ENCODE measurements around the gene KRTAP12-3. TPM values are rescaled to one million over a fixed set of nuclear protein-coding genes. Genes with fewer than 3 reads are reported as not detected.
"Not testable (repeated sequence)": the region's sequence is repeated elsewhere in the genome, so short reads cannot be mapped to it uniquely, and the experiment has no call there.

KRTAP12-3 gene
- total RNA-seq, 2 experiments from 2014 or later = not detected

DNA sequence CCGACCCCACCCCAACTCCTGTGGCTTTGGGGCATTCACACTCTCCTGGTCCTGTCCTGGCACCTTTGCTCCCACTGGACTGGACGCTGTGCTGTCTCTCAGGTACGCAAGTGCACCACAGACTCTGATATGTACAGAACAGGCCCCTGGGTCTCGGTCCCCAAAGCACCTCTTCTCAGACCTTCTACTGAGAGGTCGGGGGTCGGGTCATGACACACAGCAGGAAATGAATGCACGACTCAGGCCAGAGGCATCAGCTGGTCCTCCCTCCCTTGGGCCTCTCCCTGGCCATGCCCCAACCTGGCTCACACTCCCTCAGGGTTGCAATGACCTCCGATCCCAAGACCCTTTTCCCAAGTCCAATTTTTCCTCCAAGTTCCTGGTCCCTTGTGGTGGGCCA is 37.5 kb downstream of the KRTAP12-3 start:
- CTCF ChIA-PET (ENCODE audit: unreplicated experiment) = no interaction called here
- POLR2A ChIA-PET = no interaction called here

GRCh38 chr21:44695641-44696040 is 37.9 kb downstream of the KRTAP12-3 start:
- no peak for TF ChIP-seq EZH2phosphoT487 (IDR thresholded peaks at IDR 0.05; ENCODE audit: borderline replicate concordance, low read depth, low read length)
- TF ChIP-seq, protein P1, sequence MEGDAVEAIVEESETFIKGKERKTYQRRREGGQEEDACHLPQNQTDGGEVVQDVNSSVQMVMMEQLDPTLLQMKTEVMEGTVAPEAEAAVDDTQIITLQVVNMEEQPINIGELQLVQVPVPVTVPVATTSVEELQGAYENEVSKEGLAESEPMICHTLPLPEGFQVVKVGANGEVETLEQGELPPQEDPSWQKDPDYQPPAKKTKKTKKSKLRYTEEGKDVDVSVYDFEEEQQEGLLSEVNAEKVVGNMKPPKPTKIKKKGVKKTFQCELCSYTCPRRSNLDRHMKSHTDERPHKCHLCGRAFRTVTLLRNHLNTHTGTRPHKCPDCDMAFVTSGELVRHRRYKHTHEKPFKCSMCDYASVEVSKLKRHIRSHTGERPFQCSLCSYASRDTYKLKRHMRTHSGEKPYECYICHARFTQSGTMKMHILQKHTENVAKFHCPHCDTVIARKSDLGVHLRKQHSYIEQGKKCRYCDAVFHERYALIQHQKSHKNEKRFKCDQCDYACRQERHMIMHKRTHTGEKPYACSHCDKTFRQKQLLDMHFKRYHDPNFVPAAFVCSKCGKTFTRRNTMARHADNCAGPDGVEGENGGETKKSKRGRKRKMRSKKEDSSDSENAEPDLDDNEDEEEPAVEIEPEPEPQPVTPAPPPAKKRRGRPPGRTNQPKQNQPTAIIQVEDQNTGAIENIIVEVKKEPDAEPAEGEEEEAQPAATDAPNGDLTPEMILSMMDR (conservative IDR thresholded peaks at IDR 0.05; ENCODE audit: low read length) = no peak
- intact Hi-C loops (cut with micrococcal nuclease; ENCODE audit: unreplicated experiment) = no loop called here
- no peaks in the 10 kb centered on the region for H3K79me2 ChIP-seq (ENCODE audit: insufficient read depth, low read depth, low read length)
- no peak overlapping the region for H3K4me2 ChIP-seq (ENCODE audit: low read length)
- BruUV-seq (replicated peaks) = no TSS peak
- CTCF ChIA-PET (ENCODE audit: unreplicated experiment) = no interaction called here
- POLR2A ChIA-PET = no interaction called here
- H4K20me1 ChIP-seq (ENCODE audit: insufficient read depth, low read length) = no peaks in the 10 kb centered on the region
- DNase-seq (ENCODE audit: low spot score) = no peak
- H3K4me1 ChIP-seq (ENCODE audit: insufficient read depth, low read length, poor library complexity, severe bottlenecking) = no peaks in the 10 kb centered on the region
- 0 out of 2 replicates have a peak, but pooled peaks cover 4% of the 10 kb centered on the region for H3K9me3 ChIP-seq (ENCODE audit: low read length)
- H3K4me3 ChIP-seq (ENCODE audit: low read depth, low read length, poor library complexity, severe bottlenecking) = no peak overlapping the region
- H2AFZ ChIP-seq (ENCODE audit: low read length) = no peak overlapping the region
- H3K9me2 ChIP-seq (ENCODE audit: insufficient read depth, low read length) = no peaks in the 10 kb centered on the region
- no peak overlapping the region for H3K27ac ChIP-seq (ENCODE audit: low read depth, low read length, poor library complexity, severe bottlenecking)
- H3K36me3 ChIP-seq (ENCODE audit: insufficient read depth, low read length) = no peaks in the 10 kb centered on the region

More for the DNA sequence above, 37.5 kb downstream of the KRTAP12-3 start:
- no peak for DNase-seq (ENCODE audit: low spot score)
- intact Hi-C loops (cut with micrococcal nuclease; ENCODE audit: unreplicated experiment) = no loop called here
- no peaks in the 10 kb centered on the region for H3K79me2 ChIP-seq (ENCODE audit: insufficient read depth, low read depth, low read length)
- no peaks in the 10 kb centered on the region for H3K9me2 ChIP-seq (ENCODE audit: insufficient read depth, low read length)
- BruUV-seq (replicated peaks) = no TSS peak
- H4K20me1 ChIP-seq (ENCODE audit: insufficient read depth, low read length) = no peaks in the 10 kb centered on the region
- 0 out of 2 replicates have a peak, but pooled peaks cover 4% of the 10 kb centered on the region for H3K9me3 ChIP-seq (ENCODE audit: low read length)
- H3K4me3 ChIP-seq (ENCODE audit: low read depth, low read length, poor library complexity, severe bottlenecking) = no peak overlapping the region
- H3K36me3 ChIP-seq (ENCODE audit: insufficient read depth, low read length) = no peaks in the 10 kb centered on the region
- H3K4me1 ChIP-seq (ENCODE audit: insufficient read depth, low read length, poor library complexity, severe bottlenecking) = no peaks in the 10 kb centered on the region
- TF ChIP-seq EZH2phosphoT487 (IDR thresholded peaks at IDR 0.05; ENCODE audit: borderline replicate concordance, low read depth, low read length) = no peak
- TF ChIP-seq, protein P1 (conservative IDR thresholded peaks at IDR 0.05; ENCODE audit: low read length) = no peak
- no peak overlapping the region for H3K27ac ChIP-seq (ENCODE audit: low read depth, low read length, poor library complexity, severe bottlenecking)
- no peak overlapping the region for H2AFZ ChIP-seq (ENCODE audit: low read length)
- no peak overlapping the region for H3K4me2 ChIP-seq (ENCODE audit: low read length)

GRCh38 chr21:44696572-44696971 is 38.8 kb downstream of the KRTAP12-3 start:
- Histone ChIP-seq H4K20me1 (ENCODE audit: insufficient read depth, low read length) (no peaks in the 10 kb centered on the region), H3K9me3 (ENCODE audit: low read length) (0 out of 2 replicates have a peak, but pooled peaks cover 4% of the 10 kb centered on the region), H3K36me3 (ENCODE audit: insufficient read depth, low read length) (no peaks in the 10 kb centered on the region), H3K9me2 (ENCODE audit: insufficient read depth, low read length) (no peaks in the 10 kb centered on the region), H3K27ac (ENCODE audit: low read depth, low read length, poor library complexity, severe bottlenecking) (no peak overlapping the region), H3K79me2 (ENCODE audit: insufficient read depth, low read depth, low read length) (no peaks in the 10 kb centered on the region), H2AFZ (ENCODE audit: low read length) (no peak overlapping the region), H3K4me2 (ENCODE audit: low read length) (no peak overlapping the region), H3K4me3 (ENCODE audit: low read depth, low read length, poor library complexity, severe bottlenecking) (no peak overlapping the region), H3K4me1 (ENCODE audit: insufficient read depth, low read length, poor library complexity, severe bottlenecking) (no peaks in the 10 kb centered on the region)
- intact Hi-C loops (cut with micrococcal nuclease; ENCODE audit: unreplicated experiment) = no loop called here
- no peak for DNase-seq (ENCODE audit: low spot score)
- POLR2A ChIA-PET = no interaction called here
- no peak for TF ChIP-seq EZH2phosphoT487 (IDR thresholded peaks at IDR 0.05; ENCODE audit: borderline replicate concordance, low read depth, low read length)
- TF ChIP-seq, protein P1 (conservative IDR thresholded peaks at IDR 0.05; ENCODE audit: low read length) = no peak
- no TSS peak for BruUV-seq (replicated peaks)
- CTCF ChIA-PET (ENCODE audit: unreplicated experiment) = no interaction called here

DNA sequence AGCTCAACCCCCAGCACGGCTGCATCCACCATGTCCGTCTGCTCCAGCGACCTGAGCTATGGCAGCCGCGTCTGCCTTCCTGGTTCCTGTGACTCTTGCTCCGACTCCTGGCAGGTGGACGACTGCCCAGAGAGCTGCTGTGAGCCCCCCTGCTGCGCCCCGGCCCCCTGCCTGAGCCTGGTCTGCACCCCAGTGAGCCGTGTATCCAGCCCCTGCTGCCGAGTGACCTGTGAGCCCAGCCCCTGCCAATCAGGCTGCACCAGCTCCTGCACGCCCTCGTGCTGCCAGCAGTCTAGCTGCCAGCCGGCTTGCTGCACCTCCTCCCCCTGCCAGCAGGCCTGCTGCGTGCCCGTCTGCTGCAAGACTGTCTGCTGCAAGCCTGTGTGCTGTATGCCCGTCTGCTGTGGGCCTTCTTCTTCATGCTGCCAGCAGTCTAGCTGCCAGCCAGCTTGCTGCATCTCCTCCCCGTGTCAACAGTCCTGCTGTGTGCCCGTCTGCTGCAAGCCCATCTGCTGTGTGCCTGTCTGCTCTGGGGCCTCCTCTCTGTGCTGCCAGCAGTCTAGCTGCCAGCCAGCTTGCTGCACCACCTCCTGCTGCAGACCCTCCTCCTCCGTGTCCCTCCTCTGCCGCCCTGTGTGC is 39.6 kb downstream of the KRTAP12-3 start, which contains the start of gene KRTAP10-12:
Gene KRTAP10-12, plus strand, starts transcription at position 1 of the 639 bp plus-strand sequence. Its CDS starts 30 bp downstream, at position 31.
- H3K4me2 ChIP-seq (ENCODE audit: low read length); CTCF ChIA-PET (ENCODE audit: unreplicated experiment); H3K9me3 ChIP-seq (ENCODE audit: low read length); H4K20me1 ChIP-seq (ENCODE audit: insufficient read depth, low read length); H3K4me1 ChIP-seq (ENCODE audit: insufficient read depth, low read length, poor library complexity, severe bottlenecking); H3K9me2 ChIP-seq (ENCODE audit: insufficient read depth, low read length); H3K36me3 ChIP-seq (ENCODE audit: insufficient read depth, low read length); BruUV-seq (replicated peaks); POLR2A ChIA-PET; intact Hi-C loops (cut with micrococcal nuclease; ENCODE audit: unreplicated experiment); DNase-seq (ENCODE audit: low spot score); H3K4me3 ChIP-seq (ENCODE audit: low read depth, low read length, poor library complexity, severe bottlenecking); H3K79me2 ChIP-seq (ENCODE audit: insufficient read depth, low read depth, low read length); H3K27ac ChIP-seq (ENCODE audit: low read depth, low read length, poor library complexity, severe bottlenecking); H2AFZ ChIP-seq (ENCODE audit: low read length): not testable (repeated sequence)

Data from OCI-LY7 (cell line).